ENCODE data around the gene BNIP2. TPM values are rescaled to one million over a fixed set of nuclear protein-coding genes. Genes with fewer than 3 reads are reported as not detected.

Gene BNIP2
- total and polyA plus RNA-seq, 11 donors: 36.8 to 103 (median 78.6) TPM

- H3K36me3 ChIP-seq: peaks cover 0 to 52% (median 44%) of the 10 kb centered on the region in 9 donors
- 75 to 89% (median 85%) methylated on average over 1 of the region's 1 CpG for WGBS, 4 donors
Measured at GRCh38 chr15:59659366-59659765, 29.8 kb downstream of the BNIP2 start.

DNA sequence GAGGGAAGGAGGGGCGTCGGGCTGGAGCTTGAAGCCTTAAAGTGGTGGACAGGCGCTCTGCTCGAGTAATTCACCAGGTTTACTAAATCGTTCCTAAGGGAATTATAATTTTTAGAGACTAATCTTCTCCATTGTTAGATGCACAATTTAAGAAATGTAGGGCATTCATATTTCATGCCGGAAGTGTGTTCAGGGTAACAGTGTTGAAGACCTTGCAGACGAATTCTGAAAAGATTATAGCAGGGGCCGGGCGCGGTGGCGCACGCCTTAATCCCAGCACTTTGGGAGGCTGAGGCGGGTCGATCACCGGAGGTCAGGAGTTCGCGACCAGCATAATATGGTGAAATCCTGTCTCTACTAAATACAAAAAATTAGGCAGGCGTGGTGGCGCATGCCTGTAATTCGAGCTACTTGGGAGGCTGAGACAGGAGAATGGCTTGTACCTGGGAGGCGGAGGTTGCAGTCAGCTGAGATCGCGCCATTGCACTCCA, 31.4 kb downstream of the BNIP2 start:
- peak overlapping the region; percentile 72 to 98 (median 82) for H3K4me3 ChIP-seq
- ATAC-seq: peak; percentile 2 to 14 (median 11)
- 33 to 50% (median 40%) methylated on average over 23 of the region's 23 CpGs for WGBS, 4 donors
- DNase-seq: peak in 1 of 5 donors; percentile 37
- TF ChIP-seq CTCF (IDR thresholded peaks at IDR 0.05) (no peak), POLR2A (IDR thresholded peaks at IDR 0.05) (peak in 1 of 2 donors; percentile 0)
- peaks cover 0 to 37% (median 31%) of the 10 kb centered on the region in 9 donors for H3K36me3 ChIP-seq
- H3K4me1 ChIP-seq: peaks cover 0 to 33% (median 23%) of the 10 kb centered on the region in 12 donors
- H3K9me3 ChIP-seq: peaks cover 0 to under 1% (median 0%) of the 10 kb centered on the region in 12 donors
- no peaks in the 10 kb centered on the region for H3K27me3 ChIP-seq
- intact Hi-C loops (cut with DNase I): loop anchor here in 1 of 10 donors (2.0 kb wide), 1 partner anchor 31 kb away; the partner anchor contains the start of gene BNIP2
- peak overlapping the region in 10 of 12 donors; percentile 35 to 93 (median 83) for H3K27ac ChIP-seq

More at GRCh38 chr15:59659366-59659765, 29.8 kb downstream of the BNIP2 start:
- ATAC-seq (no peak), DNase-seq (no peak)
- Histone ChIP-seq H3K9me3 (no peaks in the 10 kb centered on the region), H3K4me1 (peaks cover 0 to 33% (median 24%) of the 10 kb centered on the region in 12 donors), H3K27ac (no peak overlapping the region), H3K27me3 (no peaks in the 10 kb centered on the region), H3K4me3 (no peak overlapping the region)
- TF ChIP-seq CTCF (IDR thresholded peaks at IDR 0.05) (no peak), POLR2A (IDR thresholded peaks at IDR 0.05) (no peak)
- intact Hi-C loops (cut with DNase I): no loop called here

- peak in 1 of 2 donors; percentile 62 for TF ChIP-seq POLR2A (IDR thresholded peaks at IDR 0.05)
- TF ChIP-seq CTCF (IDR thresholded peaks at IDR 0.05): no peak
- DNase-seq (peak; percentile 94 to 98 (median 96)), ATAC-seq (peak; percentile 100)
- peaks cover 0 to 37% (median 31%) of the 10 kb centered on the region in 9 donors for H3K36me3 ChIP-seq
- H3K4me3 ChIP-seq: peak within 1 kb of the TSS; percentile 72 to 98 (median 82)
- peak within 1 kb of the TSS in 11 of 12 donors; percentile 55 to 93 (median 84) for H3K27ac ChIP-seq
- H3K27me3 ChIP-seq: no peaks in the 10 kb centered on the region
- intact Hi-C loops (cut with DNase I): loop anchor here in 1 of 10 donors (2.0 kb wide), 1 partner anchor 32 kb away; the partner anchor contains the start of gene BNIP2
- 0 to 1% (median 0%) methylated on average over 39 to 59 of the region's 59 CpGs for WGBS, 4 donors
- peaks cover 0 to 27% (median 19%) of the 10 kb centered on the region in 12 donors for H3K4me1 ChIP-seq
- H3K9me3 ChIP-seq: peaks cover 0 to 6% (median 0%) of the 10 kb centered on the region in 12 donors
Measured at GRCh38 chr15:59656897-59657634, 32.1 kb downstream of the BNIP2 start, which contains the start of gene GTF2A2. Gene GTF2A2, minus strand, starts transcription at chr15:59657515. Its CDS starts 5,238 bp downstream, at chr15:59652277.

GRCh38 chr15:59654046-59654445, 35.1 kb downstream of the BNIP2 start:
- DNase-seq: no peak
- H3K9me3 ChIP-seq: peaks cover 0 to 10% (median 0%) of the 10 kb centered on the region in 12 donors
- intact Hi-C loops (cut with DNase I): no loop called here
- no peak overlapping the region for H3K4me3 ChIP-seq
- TF ChIP-seq CTCF (IDR thresholded peaks at IDR 0.05): no peak
- TF ChIP-seq POLR2A (IDR thresholded peaks at IDR 0.05): no peak
- no peak for ATAC-seq
- H3K4me1 ChIP-seq: peaks cover 0 to 28% (median 16%) of the 10 kb centered on the region in 12 donors
- no peaks in the 10 kb centered on the region for H3K27me3 ChIP-seq
- WGBS, 4 donors: 83 to 96% (median 90%) methylated on average over 1 of the region's 1 CpG
- no peak overlapping the region for H3K27ac ChIP-seq
- H3K36me3 ChIP-seq: peaks cover 0 to 45% (median 37%) of the 10 kb centered on the region in 9 donors
